NCI-H2029 treated with DMSO at 0.1 percent for 48 hours (cell line): Measurements from ENCODE around the gene PLA2G2C.

Source experiments
- DNase-seq: peaks from one replicate; lab custom pipeline; 2025; lab: John Stamatoyannopoulos, UW

PLA2G2C gene

GRCh38 chr1:20207546-20207945 is 21.2 kb upstream of the PLA2G2C start:
- no peak for DNase-seq

- no peak for DNase-seq
These were observed 15.8 kb upstream of the PLA2G2C start for GRCh38 chr1:20202166-20202565.

GRCh38 chr1:20200966-20201365 is 14.6 kb upstream of the PLA2G2C start:
- no peak for DNase-seq

GRCh38 chr1:20199840-20200239 is 13.5 kb upstream of the PLA2G2C start:
- DNase-seq: no peak

DNA sequence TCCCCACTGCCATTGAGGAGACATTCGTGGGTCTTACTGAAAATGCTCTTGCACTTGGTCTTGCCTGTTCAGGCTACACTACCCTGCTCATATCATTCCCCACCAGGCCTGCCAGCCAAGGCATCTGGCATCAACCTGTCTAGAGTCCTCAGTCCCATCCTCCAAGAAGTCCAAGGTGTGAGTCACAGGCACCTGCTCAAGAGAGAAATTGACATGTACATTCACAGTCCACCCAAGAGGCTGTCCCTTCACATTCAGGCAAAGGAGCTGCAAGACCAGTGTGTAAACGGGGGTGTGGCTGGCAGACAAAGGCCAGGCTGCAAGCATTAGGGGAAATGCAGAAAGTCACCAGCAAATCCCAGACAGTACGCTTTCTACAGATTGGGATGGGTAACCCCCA is 13.1 kb upstream of the PLA2G2C start:
- DNase-seq: no peak

DNA sequence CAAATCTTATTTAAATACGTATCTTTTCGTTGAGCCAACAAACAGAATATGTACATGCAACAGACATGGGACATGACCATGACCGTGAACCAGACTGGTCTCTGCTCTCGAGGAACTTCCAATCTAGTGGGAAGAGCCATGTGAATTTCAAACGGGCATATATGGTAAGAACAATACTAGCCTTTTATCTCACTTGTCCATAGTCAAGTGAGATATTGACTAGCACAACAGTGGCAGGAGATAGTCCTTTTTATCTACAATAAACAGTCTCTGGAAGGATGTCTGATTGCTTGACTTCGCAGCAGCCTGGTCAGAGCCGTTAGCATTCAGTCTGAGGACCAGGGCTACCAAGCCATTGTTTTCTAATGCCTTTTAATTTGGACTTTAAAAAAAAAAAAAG is 12.6 kb upstream of the PLA2G2C start:
- DNase-seq: no peak

GRCh38 chr1:20198296-20198695 is 12.0 kb upstream of the PLA2G2C start:
- DNase-seq: no peak

DNA sequence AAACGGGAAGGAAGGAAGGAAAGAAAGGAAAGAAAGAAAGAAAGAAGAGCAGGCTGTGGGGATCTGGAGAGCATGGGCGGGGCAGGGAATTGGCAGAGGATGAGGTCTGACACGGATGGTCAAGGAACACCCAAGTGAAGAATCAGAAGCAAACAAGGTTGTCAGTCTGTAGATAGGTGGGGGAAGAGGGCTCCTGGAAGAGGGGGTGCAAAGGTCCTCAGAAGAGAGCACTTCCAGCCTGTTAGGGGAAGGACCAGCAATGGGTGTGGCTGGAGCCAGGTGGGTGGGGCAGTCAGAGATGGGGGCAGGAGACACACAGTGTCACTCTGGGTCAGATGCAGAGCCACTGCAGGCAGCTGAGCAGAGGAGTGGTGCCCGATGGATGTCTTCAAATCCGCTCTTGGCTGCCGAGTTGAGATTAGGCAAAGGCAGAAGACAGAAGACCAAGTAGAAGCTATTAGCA is 11.0 kb upstream of the PLA2G2C start:
- no peak for DNase-seq

DNA sequence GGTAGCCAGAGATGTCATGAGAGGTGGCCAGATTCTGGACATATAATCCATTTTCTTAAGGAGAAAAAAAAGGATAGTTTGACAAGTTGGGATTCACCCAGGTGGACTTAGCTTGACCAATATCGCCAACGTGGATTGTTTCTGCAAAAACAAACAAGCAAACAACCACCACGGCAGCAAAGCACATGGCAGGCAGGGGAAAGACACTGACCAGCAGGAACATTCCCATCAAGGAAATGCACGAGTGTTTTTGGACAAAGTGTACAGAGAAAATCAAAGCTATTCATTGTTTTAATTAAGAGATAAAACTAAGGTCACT is 9.1 kb upstream of the PLA2G2C start:
- DNase-seq: no peak

DNA sequence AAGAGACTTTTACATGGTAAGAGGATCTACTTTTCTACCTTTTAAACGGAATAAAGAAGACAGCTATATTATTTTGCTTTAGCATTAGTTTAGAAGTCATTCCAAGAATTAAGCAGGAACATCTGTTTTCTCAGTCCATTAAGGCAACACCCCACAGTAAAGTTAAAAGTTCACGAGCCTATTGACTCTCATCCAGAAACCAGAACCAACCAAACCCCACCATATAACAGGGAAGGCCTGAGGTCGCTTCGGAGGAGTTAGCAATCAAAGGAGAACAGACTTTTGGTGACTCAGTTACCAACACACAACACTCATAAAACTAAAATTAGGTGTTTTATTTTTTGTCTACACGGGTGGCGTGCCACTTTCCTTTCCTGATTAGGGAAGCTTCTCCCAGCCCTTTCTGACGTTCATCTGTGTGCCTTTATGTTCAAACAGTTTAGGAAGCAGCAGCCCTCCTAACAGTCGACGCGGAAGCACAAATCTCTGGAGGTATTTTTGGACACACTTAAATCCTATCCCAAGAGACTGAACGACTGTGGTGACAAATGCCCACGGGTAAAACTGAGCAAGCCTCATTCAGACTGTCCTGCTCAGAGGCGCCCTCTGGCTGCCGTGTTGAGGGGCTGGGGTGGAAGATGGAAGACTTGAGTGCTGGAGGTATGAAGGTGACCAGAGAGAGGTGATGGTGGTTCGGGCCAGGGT is 8.6 kb upstream of the PLA2G2C start:
- peak; percentile 25 for DNase-seq

DNA sequence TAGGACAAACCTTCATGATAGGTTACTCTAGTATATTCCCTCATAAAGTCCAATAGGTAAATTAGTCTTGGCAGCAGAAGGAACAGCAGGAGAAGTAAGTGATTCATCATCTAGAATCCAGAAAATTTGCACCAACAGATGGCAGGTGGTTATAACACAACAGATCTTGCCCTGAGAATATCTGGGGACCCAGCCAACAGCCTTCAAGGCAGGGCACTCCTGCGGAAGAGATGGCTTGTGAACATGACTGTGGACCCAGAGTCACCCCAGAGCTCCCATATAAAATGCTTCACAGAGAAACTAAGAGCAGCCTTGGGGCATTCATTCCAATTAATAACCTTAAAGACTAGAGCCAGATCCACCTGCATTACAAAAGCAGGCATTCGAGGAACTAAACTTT is 7.9 kb upstream of the PLA2G2C start:
- no peak for DNase-seq

GRCh38 chr1:20192871-20193411 is 6.6 kb upstream of the PLA2G2C start:
- DNase-seq: no peak

- DNase-seq: no peak
These were observed 6.0 kb upstream of the PLA2G2C start for GRCh38 chr1:20192364-20192763.

DNA sequence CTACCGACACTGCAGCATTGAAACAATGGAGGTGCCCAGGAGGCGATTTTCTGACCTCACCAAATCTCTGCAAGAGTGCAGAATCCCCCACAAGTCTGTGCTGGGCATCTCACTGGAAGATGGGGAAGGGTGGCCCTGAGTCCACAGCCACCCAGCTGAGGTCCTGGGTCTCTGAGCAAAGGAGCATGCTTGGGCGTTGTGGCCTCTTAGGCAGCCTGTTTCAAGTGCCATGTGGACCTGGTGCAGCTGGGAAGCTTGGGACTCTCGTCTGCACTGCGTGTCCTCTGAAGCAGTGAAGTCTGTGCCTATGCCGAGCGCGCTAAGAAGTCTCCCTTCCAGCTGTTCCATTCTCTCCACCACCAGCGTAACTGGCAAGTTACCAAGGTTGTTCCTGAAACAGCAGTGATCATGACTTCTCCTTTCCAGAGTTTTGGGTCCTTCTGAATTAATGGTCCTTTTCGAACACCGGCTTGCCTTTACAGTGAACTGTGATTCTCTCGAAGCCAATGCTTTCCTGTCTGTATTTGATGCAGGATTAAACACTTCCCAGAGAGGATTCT is 5.0 kb upstream of the PLA2G2C start:
- DNase-seq: no peak

DNA sequence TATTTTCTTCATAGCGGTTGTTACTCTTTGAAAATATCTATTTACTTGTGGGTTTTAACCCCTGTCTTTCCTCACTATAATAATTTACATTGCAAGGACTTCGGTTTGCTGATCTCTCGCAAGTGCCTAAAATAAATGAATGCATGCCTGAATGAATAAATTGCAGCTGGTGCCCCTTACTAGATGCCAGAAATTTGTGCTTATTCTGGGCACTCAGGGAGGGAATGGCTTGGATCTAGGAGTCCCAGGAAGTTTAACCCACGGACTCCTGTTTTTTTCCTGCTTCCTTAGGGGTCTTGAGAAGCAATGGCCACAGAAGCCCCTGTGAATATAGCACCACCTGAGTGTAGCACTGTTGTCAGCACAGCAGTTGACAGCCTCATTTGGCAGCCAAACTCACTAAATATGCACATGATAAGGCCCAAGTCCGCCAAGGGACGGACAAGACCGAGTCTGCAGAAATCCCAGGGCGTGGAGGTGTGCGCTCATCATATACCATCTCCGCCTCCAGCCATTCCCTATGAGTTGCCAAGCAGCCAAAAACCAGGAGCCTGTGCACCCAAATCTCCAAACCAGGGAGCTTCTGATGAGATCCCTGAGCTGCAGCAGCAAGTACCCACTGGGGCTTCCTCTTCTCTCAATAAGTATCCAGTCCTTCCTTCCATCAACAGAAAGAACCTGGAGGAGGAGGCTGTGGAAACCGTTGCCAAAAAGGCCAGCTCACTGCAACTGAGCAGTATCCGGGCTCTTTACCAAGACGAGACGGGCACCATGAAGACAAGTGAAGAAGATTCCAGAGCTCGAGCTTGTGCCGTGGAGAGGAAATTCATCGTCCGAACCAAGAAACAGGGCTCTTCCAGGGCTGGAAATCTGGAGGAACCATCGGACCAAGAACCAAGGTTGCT is 4.2 kb upstream of the PLA2G2C start:
- DNase-seq: no peak

- no peak for DNase-seq
These were observed 3.3 kb upstream of the PLA2G2C start for GRCh38 chr1:20189664-20190063.

DNA sequence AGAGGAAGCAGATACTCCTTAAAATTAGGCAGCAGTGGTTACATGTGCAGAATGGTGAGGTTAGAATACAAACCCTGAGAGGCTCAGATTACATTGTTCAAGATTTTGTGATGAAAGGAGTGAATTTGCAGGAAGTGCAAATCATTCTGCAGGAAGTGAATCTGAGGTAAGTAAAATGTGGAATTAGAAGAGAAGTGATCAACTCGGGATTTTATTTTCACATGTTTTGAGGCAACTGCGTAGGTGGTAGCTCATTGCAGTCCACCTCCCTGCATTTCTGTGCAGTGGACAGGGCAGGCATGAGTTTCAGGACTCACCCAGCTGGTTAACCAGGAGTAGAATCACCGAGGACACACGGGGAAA is 2.1 kb upstream of the PLA2G2C start:
- DNase-seq: no peak

DNA sequence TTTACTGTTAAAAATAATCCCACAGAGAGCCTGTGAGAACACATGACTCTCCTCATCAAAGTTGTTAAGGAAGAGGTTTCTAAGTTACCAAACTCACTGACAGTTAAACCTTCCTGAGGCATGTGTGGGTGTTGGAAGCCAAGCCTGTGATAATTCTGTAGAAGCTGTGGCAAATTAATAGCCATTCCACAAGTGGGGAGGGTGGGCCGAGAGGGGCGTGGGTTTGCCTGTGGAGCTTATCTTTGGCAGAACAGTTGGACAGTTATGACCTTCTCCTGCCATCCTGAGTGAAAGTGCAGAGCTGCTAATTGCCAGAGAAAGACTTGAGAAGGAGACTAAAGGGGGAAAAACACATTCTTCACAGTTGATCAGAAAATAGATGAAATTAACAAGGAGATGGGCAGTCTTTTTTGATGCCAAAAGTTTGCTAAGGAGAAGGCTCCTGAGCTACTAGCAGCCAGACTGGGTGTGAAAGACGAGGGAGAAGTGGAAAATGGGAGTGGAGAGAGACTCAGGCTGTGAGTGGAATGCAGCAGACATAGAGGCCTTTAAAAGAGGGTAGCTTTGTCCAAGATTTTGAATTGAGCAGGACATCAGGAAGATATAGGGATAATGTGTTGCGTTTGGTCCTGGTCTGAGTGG is 1.6 kb upstream of the PLA2G2C start:
- no peak for DNase-seq

- no peak for DNase-seq
These were observed 940 bp upstream of the PLA2G2C start for GRCh38 chr1:20187103-20187812.

DNA sequence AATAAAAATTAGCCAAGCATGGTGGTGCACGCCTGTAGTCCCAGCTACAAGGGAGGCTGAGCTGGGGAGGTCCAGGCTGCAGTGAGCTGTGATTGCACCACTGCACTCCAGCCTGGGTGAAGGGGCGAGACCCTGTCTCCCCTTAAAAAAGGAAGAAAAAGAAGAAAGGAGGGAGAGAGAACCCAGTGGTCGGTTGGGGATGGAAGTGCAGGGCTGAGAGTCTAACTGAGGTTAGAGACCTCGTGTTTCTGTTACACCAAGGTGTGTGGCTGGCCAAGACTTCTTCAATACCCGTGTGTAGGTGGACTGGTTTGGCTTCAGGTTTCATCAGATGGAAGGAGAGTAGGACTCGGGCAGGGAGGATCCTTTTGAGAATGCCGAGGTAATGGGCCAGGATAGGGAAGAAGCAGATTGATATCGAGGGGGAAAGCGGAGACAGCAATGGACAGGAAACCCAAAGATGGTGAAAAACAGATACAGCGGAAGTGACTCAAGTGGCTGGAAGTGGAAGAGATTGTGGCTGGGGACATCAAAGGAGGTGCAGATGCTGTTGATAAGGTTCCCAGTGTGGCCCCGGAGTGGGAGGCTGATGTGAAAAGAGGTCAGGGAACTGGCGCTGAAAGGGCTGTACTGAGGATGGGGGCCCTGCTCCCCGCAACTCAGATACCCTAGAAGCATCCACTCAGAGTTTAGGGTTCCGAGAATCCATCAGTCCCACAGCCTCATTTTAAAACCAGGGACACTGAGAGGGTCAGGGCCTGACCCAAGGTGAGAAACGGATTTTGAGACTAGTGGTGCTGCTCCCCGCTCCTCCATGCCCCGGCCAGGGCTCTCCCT is 1.1 kb downstream of the PLA2G2C start:
- DNase-seq: no peak

DNA sequence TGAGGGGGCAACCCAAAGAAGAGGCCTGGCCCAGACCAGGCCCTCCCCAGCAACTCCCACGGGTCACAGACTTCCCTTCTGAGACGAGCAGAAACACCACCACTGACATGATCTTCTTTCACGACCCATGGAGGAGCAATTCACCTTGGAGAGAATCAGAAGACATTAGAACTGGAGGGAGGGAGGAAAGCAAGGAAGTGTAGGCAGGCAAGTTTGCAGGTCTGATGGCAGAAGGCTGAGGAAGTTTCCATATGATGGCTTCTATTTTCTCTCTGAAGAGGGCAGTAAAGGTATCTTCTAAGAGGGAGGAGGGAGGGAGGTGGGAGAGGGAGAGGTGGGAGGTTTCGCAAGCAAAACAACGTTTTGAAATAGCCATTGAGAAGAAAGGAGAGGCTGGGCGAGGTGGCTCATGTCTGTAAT is 1.8 kb downstream of the PLA2G2C start:
- DNase-seq: no peak
